GM10248 (cell line): ENCODE data around the gene PROK1.
"Not testable (repeated sequence)": the region's sequence is repeated elsewhere in the genome, so short reads cannot be mapped to it uniquely, and the experiment has no call there.

Experiments
- CTCF ChIA-PET: fragments of 300-600 bp; sonication (Branson Sonifier 250); formaldehyde crosslinking; extraction: SDS; loops from one replicate; lab custom pipeline; 2021; ENCODE audit warnings: antibody characterized with exemption; lab: Yijun Ruan, JAX
- POLR2A ChIA-PET: fragments of 350-650 bp; sonication (Branson Sonifier 250); formaldehyde crosslinking; extraction: SDS; loops from one replicate; lab custom pipeline; 2020; ENCODE audit warnings: antibody characterized with exemption; lab: Yijun Ruan, JAX
- DNase-seq: peaks from one replicate; pipeline ENCODE4 v3.0.0; 2012; ENCODE audit errors: extremely low spot score
- CTCF ChIP-seq: IDR thresholded peaks from 2 replicates; pipeline ENCODE4 v1.5.1; 2012; ENCODE audit warnings: mild to moderate bottlenecking, low read depth; ENCODE audit errors: extremely low read depth, missing control alignments, control extremely low read depth

PROK1 gene

GRCh38 chr1:110409316-110409715 lies 41.6 kb upstream of the PROK1 start:
- CTCF ChIA-PET = interaction anchor here (1.1 to 10.0 kb wide), 10 partner anchors 14 to 374 kb away, joined by 3 to 135 read pairs (median 6); partner anchors contain the start of gene RBM15
- POLR2A ChIA-PET = interaction anchor here (0.8 kb wide), 1 partner anchor 70 kb away, joined by 3 read pairs; no protein-coding TSS in a partner anchor
- no peak for DNase-seq
- no peak for TF ChIP-seq CTCF

- CTCF ChIA-PET = interaction anchor here (0.6 to 10.0 kb wide), 25 partner anchors 10 to 1559 kb away, joined by 3 to 135 read pairs (median 8); partner anchors contain the start of genes KCNC4 and RBM15
- DNase-seq = no peak
- TF ChIP-seq CTCF = no peak
- POLR2A ChIA-PET = interaction anchor here (0.7 kb wide), 1 partner anchor 13 kb away, joined by 4 read pairs; no protein-coding TSS in a partner anchor
These were observed 39.7 kb upstream of the PROK1 start for GRCh38 chr1:110411173-110411735.

- ChIA-PET CTCF (interaction anchor here (0.5 to 10.0 kb wide), 44 partner anchors 9 to 368 kb away, joined by 3 to 135 read pairs (median 5); partner anchors contain the start of genes KCNC4 and RBM15), POLR2A (no interaction called here)
- TF ChIP-seq CTCF = peak; percentile 64
These were observed 38.4 kb upstream of the PROK1 start for GRCh38 chr1:110412576-110412975.

GRCh38 chr1:110413045-110413444 lies 37.9 kb upstream of the PROK1 start:
- CTCF ChIA-PET = interaction anchor here (0.5 to 10.0 kb wide), 41 partner anchors 8 to 368 kb away, joined by 3 to 135 read pairs (median 5); partner anchors contain the start of genes KCNC4 and RBM15
- POLR2A ChIA-PET, DNase-seq: not testable (repeated sequence)

More at GRCh38 chr1:110412576-110412975, 38.4 kb upstream of the PROK1 start:
- DNase-seq = peak; percentile 64

GRCh38 chr1:110418729-110419128 lies 32.2 kb upstream of the PROK1 start:
- CTCF ChIA-PET = interaction anchor here (0.8 to 5.3 kb wide), 3 partner anchors 6 to 41 kb away, joined by 3 to 34 read pairs (median 3); no protein-coding TSS in a partner anchor
- TF ChIP-seq CTCF = no peak
- DNase-seq = no peak
- POLR2A ChIA-PET = no interaction called here

GRCh38 chr1:110420023-110420662 lies 30.8 kb upstream of the PROK1 start:
- CTCF ChIA-PET = interaction anchor here (1.3 to 5.3 kb wide), 4 partner anchors 8 to 81 kb away, joined by 4 to 34 read pairs (median 11); partner anchors contain the start of gene RBM15
- POLR2A ChIA-PET = no interaction called here
- TF ChIP-seq CTCF = no peak
- DNase-seq = no peak
